ENCODE measurements around the gene LNPK.
"Not testable (repeated sequence)": the region's sequence is repeated elsewhere in the genome, so short reads cannot be mapped to it uniquely, and the experiment has no call there.

LNPK gene

GRCh38 chr2:175913267-175913666, 88.8 kb downstream of the LNPK start:
- DNase-seq (ENCODE audit: low read depth in 3 of 3, low spot score in 1 of 3) = not testable (repeated sequence)

GRCh38 chr2:175904035-175904434, 98.0 kb downstream of the LNPK start:
- no peak for DNase-seq (ENCODE audit: low read depth in 3 of 3, low spot score in 1 of 3)

GRCh38 chr2:175903384-175903936, 98.6 kb downstream of the LNPK start:
- DNase-seq (ENCODE audit: low read depth in 3 of 3, low spot score in 1 of 3) = no peak

- not testable (repeated sequence) for DNase-seq (ENCODE audit: low read depth in 3 of 3, low spot score in 1 of 3)
These were observed 106.1 kb downstream of the LNPK start for GRCh38 chr2:175895957-175896356.

GRCh38 chr2:175892046-175892445, 110.0 kb downstream of the LNPK start:
- DNase-seq (ENCODE audit: low read depth in 3 of 3, low spot score in 1 of 3) = no peak

- no peak for DNase-seq (ENCODE audit: low read depth in 3 of 3, low spot score in 1 of 3)
These were observed 111.3 kb downstream of the LNPK start for GRCh38 chr2:175890636-175891242.

GRCh38 chr2:175889701-175890302, 112.3 kb downstream of the LNPK start:
- no peak for DNase-seq (ENCODE audit: low read depth in 3 of 3, low spot score in 1 of 3)

GRCh38 chr2:175887776-175888175, 114.3 kb downstream of the LNPK start:
- DNase-seq (ENCODE audit: low read depth in 3 of 3, low spot score in 1 of 3) = no peak

- DNase-seq (ENCODE audit: low read depth in 3 of 3, low spot score in 1 of 3) = no peak
These were observed 117.2 kb downstream of the LNPK start for GRCh38 chr2:175884697-175885393.

- no peak for DNase-seq (ENCODE audit: low read depth in 3 of 3, low spot score in 1 of 3)
These were observed 118.4 kb downstream of the LNPK start for GRCh38 chr2:175883586-175884194.

- DNase-seq (ENCODE audit: low read depth in 3 of 3, low spot score in 1 of 3) = no peak
These were observed 122.4 kb downstream of the LNPK start for GRCh38 chr2:175879679-175880078.

- DNase-seq (ENCODE audit: low read depth in 3 of 3, low spot score in 1 of 3) = no peak
These were observed 124.1 kb downstream of the LNPK start for GRCh38 chr2:175877845-175878544.

GRCh38 chr2:175874291-175874690, 127.8 kb downstream of the LNPK start:
- no peak for DNase-seq (ENCODE audit: low read depth in 3 of 3, low spot score in 1 of 3)

Data from stimulated activated CD4-positive, alpha-beta T cell treated with anti-CD3 and anti-CD28 coated beads, TNF-alpha, amount 100 ng/mL, for 1 hour (primary cell).